ENCODE measurements around the gene SURF6.
"Not testable (repeated sequence)": the region's sequence is repeated elsewhere in the genome, so short reads cannot be mapped to it uniquely, and the experiment has no call there.

Gene SURF6

GRCh38 chr9:133329306-133330156, 6.5 kb downstream of the SURF6 start:
- not testable (repeated sequence) for H3K4me3 ChIP-seq (replicated peaks; ENCODE audit: low read depth, low read length); DNase-seq (ENCODE audit: extremely low read depth, low read depth)

DNA sequence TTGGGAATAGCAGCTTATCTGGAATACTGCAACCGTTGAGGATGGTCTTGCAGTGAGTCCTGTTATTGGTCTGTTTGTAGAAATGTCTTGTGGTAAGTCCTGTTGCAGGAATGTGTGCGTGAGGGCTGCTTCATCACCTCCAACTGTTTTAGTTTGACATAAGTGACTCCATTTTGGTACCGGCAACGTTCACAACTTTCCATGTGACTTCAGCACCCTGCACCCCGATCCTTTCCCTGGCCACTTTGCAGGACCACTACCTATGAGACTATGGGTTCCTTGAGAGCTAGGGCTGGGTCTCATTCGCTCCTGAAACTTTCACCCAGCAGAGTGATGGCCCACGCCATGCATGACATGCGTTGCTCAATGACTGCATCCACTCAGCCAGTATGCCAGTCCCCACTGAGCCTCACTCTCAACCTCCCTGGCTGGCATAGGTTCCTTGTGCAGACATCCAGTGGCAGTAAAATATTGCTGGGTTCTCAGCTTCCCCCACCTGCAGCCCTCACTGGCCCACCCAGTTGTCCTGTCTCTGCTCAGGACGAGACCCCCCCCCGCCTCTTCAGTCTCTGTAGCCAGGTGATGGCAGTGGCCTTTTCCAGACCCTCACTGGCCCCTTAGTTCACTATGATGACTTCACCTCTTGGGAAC, 8.0 kb downstream of the SURF6 start:
- no peak overlapping the region for H3K4me3 ChIP-seq (replicated peaks; ENCODE audit: low read depth, low read length)
- no peak for DNase-seq (ENCODE audit: extremely low read depth, low read depth)
- TF ChIP-seq CTCF (IDR thresholded peaks at IDR 0.05; ENCODE audit: low read depth, low read length, missing control alignments) = no peak

More at GRCh38 chr9:133329306-133330156, 6.5 kb downstream of the SURF6 start:
- peak; percentile 57 for TF ChIP-seq CTCF (IDR thresholded peaks at IDR 0.05; ENCODE audit: low read depth, low read length, missing control alignments)

- not testable (repeated sequence) for H3K4me3 ChIP-seq (replicated peaks; ENCODE audit: low read depth, low read length); DNase-seq (ENCODE audit: extremely low read depth, low read depth)
Measured at GRCh38 chr9:133327021-133327420, 9.0 kb downstream of the SURF6 start.

DNA sequence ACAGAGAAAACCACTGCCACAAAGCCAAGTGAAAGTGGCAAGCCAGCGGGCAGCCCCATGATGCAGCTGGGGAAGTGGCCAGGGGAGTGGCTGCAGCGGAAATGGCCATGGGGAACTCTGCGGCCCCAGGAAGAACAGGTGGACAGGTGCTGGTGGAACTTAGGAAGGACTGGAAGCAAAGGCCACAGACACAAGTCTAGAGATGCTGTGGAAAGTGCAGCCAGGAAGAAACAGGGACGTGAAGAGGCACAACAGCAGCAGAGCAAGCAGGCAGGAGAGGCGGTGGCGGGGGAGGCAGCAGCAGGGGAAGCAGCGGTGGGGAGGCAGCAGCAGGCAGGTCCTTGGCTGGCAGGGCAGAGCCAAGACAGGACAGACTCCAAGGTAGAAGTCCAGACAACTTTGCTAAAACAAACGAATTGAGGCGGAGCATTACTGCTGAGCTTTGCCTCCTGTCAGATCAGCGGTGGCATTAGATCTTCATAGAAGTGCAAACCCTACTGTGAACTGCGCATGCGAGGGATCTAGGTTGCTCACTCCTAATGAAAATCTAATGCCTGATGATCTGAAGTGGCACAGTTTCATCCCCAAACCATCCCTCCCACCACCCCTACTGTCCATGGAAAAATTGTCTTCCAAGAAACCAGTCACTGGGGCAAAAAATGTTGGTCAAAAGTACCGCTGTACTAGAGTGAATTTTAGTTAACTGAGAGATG, 11.8 kb downstream of the SURF6 start:
- H3K4me3 ChIP-seq (replicated peaks; ENCODE audit: low read depth, low read length) = no peak overlapping the region
- TF ChIP-seq CTCF (IDR thresholded peaks at IDR 0.05; ENCODE audit: low read depth, low read length, missing control alignments) = no peak
- DNase-seq (ENCODE audit: extremely low read depth, low read depth) = no peak

- no peak for TF ChIP-seq CTCF (IDR thresholded peaks at IDR 0.05; ENCODE audit: low read depth, low read length, missing control alignments)
- H3K4me3 ChIP-seq (replicated peaks; ENCODE audit: low read depth, low read length) = no peak overlapping the region
- DNase-seq (ENCODE audit: extremely low read depth, low read depth) = no peak
Measured at GRCh38 chr9:133323211-133323610, 12.8 kb downstream of the SURF6 start.

DNA sequence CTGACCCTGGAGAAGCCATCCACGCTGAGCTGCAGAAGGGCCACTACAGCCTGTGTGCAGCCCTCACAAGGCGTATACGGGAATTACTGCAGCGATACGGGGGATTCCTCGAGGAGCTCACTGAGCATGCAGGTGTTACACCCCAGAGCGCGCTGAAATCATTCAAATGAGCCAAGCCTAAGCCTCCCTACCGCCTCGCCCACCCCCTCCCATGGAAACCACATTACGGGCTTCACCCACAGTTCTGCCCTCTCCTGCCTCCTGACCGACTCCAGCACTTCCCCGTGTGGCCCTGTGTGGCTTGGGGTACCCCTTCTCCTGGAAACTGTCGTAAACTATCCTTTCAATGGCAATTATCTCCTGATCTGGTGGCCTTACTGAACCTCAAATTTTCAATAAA, 13.3 kb downstream of the SURF6 start:
- TF ChIP-seq CTCF (IDR thresholded peaks at IDR 0.05; ENCODE audit: low read depth, low read length, missing control alignments) = no peak
- DNase-seq (ENCODE audit: extremely low read depth, low read depth) = no peak
- no peak overlapping the region for H3K4me3 ChIP-seq (replicated peaks; ENCODE audit: low read depth, low read length)

- DNase-seq (ENCODE audit: extremely low read depth, low read depth) = no peak
- no peak for TF ChIP-seq CTCF (IDR thresholded peaks at IDR 0.05; ENCODE audit: low read depth, low read length, missing control alignments)
- no peak overlapping the region for H3K4me3 ChIP-seq (replicated peaks; ENCODE audit: low read depth, low read length)
Measured at GRCh38 chr9:133321411-133321935, 14.5 kb downstream of the SURF6 start.
